Karpas-422 (cell line): ENCODE measurements around the gene VSX2. TPM values are rescaled to one million over a fixed set of nuclear protein-coding genes. Genes with fewer than 3 reads are reported as not detected.
A peak's percentile ranks its signal among the peaks of the same experiment; 100 is the strongest.

Experiments
- DNase-seq: peaks from one replicate; pipeline ENCODE4 v3.0.0-alpha.2; 2015
- H2AFZ ChIP-seq: fragments of 200-600 bp; sonication (generic); 2 replicates; pipeline ENCODE4 v1.6.1; 2014; ENCODE audit warnings: antibody characterized with exemption, low read length, mixed read lengths
- H3K27ac ChIP-seq: fragments of 200-600 bp; sonication (generic); 2 replicates; pipeline ENCODE4 v1.5.1; 2014; ENCODE audit warnings: mild to moderate bottlenecking, low read length, moderate library complexity
- H3K27me3 ChIP-seq: fragments of 200-600 bp; sonication (generic); 2 replicates; pipeline ENCODE4 v1.6.1; 2014; ENCODE audit warnings: low read length, mixed read lengths
- H3K36me3 ChIP-seq: fragments of 200-600 bp; sonication (generic); 2 replicates; pipeline ENCODE4 v1.6.1; 2014; ENCODE audit warnings: low read length, mixed read lengths; ENCODE audit not compliant: insufficient read depth
- H3K4me1 ChIP-seq: fragments of 200-600 bp; sonication (generic); 2 replicates; pipeline ENCODE4 v1.6.1; 2014; ENCODE audit warnings: mild to moderate bottlenecking, low read length, mixed read lengths
- H3K4me2 ChIP-seq: fragments of 200-600 bp; sonication (generic); 2 replicates; pipeline ENCODE4 v1.6.1; 2014; ENCODE audit warnings: low read length, low read depth, mild to moderate bottlenecking; ENCODE audit not compliant: poor library complexity, severe bottlenecking
- H3K4me3 ChIP-seq: fragments of 200-600 bp; sonication (generic); 2 replicates; pipeline ENCODE4 v1.5.1; 2014; ENCODE audit warnings: mild to moderate bottlenecking, antibody characterized with exemption, low read length, mixed read lengths
- H3K79me2 ChIP-seq: fragments of 200-600 bp; sonication (generic); 2 replicates; pipeline ENCODE4 v1.6.1; 2014; ENCODE audit warnings: mild to moderate bottlenecking, low read length, mixed read lengths
- H3K9ac ChIP-seq: fragments of 200-600 bp; sonication (generic); 2 replicates; pipeline ENCODE4 v1.6.0; 2014; ENCODE audit warnings: low read length
- H3K9me2 ChIP-seq: fragments of 200-600 bp; sonication (generic), shearing (Covaris generic); replicated peaks from 2 replicates; pipeline ENCODE4 v1.6.0; 2014; ENCODE audit warnings: mild to moderate bottlenecking, low read length, moderate library complexity; ENCODE audit not compliant: insufficient read depth
- H3K9me3 ChIP-seq: fragments of 300-700, 200-600 bp; sonication (generic); 2 replicates; pipeline ENCODE4 v1.6.1; 2014; ENCODE audit warnings: low read length, mixed read lengths
- H4K20me1 ChIP-seq: fragments of 200-600 bp; sonication (generic); 2 replicates; pipeline ENCODE4 v1.6.1; 2014; ENCODE audit warnings: mild to moderate bottlenecking, antibody characterized with exemption, low read length, low read depth; ENCODE audit not compliant: insufficient read depth
- small RNA-seq: library from RNA; depleted of rRNA; stranded (forward); fragments of <200 nt; gene quantifications from one replicate; pipeline ENCODE3, GENCODE V24; 2014
- total RNA-seq: library from RNA; depleted of rRNA; stranded (reverse); fragments of >200 nt; shearing (Covaris generic); gene quantifications from 2 replicates; pipeline ENCODE4 v1.2.3, GENCODE V29; 2014; ENCODE audit warnings: low replicate concordance; rRNA removed

The VSX2 gene
- total RNA-seq, 1 experiment from 2014 or later = not detected

DNA sequence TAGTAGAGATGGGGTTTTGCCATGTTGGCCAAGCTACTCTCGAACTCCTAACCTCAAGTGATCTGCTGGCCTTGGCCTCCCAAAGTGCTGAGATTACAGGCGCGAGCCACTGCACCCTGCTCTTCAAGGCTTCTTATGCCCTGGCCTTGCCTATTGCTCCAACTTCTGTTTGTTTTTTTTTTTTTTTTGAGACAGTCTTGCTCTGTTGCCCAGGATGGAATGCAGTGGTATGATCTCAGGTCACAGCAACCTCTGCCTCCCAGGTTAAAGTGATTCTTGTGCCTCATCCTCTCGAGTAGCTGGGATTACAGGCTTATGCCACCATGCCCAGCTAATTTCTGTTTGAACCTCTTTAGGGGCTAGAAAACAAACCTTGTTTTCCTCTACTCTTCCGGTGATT lies 69.4 kb downstream of the VSX2 start:
- H3K9me3 ChIP-seq = no peaks in the 10 kb centered on the region
- H3K36me3 ChIP-seq = no peaks in the 10 kb centered on the region
- no peak overlapping the region for H3K27ac ChIP-seq
- no peaks in the 10 kb centered on the region for H3K79me2 ChIP-seq
- H3K9ac ChIP-seq = no peak overlapping the region
- no peaks in the 10 kb centered on the region for H3K9me2 ChIP-seq
- peaks cover 5% of the 10 kb centered on the region for H3K4me1 ChIP-seq
- H3K27me3 ChIP-seq = no peaks in the 10 kb centered on the region
- no peak overlapping the region for H3K4me2 ChIP-seq
- no peak overlapping the region for H2AFZ ChIP-seq
- H3K4me3 ChIP-seq = no peak overlapping the region
- H4K20me1 ChIP-seq = no peaks in the 10 kb centered on the region
- no peak for DNase-seq

DNA sequence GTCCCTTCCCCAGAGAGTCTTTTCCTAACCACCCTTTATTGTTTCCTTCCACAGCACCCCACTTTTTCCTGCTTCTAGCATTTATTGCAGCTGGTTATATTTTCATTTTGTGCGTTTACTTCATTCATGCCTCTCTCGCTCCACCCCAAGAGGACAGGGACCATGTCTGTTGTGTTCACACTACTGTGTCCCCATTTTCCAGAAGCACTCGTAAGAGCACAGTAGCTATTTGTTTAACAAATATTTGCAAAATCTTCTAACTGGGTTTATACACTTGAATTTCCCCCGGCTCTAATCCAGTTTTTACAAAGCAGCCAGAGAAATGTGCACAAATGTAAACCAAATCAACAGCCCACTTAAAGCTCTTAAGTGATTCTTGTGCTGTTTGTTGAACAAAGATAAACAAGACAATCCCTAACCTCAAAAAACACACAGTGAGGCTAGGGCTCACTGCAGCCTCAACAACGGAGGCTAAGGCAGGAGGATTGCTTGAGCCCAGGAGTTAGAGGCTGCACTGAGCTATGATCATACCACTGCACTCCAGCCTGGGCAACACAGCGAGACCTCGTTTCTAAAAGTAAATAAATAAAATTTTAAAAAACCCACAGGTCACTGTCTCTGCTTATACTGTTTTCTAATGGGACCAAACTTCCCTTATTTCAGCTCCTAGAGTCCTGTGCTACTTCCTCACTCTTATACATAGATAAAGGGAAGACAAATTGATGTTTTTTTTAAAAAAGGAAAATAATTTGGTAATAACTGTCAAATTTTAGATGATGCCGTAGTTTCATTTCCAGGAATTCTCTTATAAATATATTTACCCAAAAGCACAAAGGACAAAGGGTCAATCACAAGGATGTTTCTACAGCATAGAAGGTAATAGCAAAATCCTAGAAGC lies 70.1 kb downstream of the VSX2 start:
- Histone ChIP-seq H3K4me3 (no peak overlapping the region), H3K27me3 (no peaks in the 10 kb centered on the region), H3K9me3 (no peaks in the 10 kb centered on the region), H2AFZ (peak overlapping the region; percentile 33; the same call in 1 of the 2 replicates), H3K27ac (no peak overlapping the region), H3K79me2 (no peaks in the 10 kb centered on the region), H3K4me2 (no peak overlapping the region), H3K4me1 (peaks cover 5% of the 10 kb centered on the region), H3K9me2 (no peaks in the 10 kb centered on the region), H3K9ac (no peak overlapping the region), H3K36me3 (no peaks in the 10 kb centered on the region), H4K20me1 (no peaks in the 10 kb centered on the region)
- DNase-seq = no peak

DNA sequence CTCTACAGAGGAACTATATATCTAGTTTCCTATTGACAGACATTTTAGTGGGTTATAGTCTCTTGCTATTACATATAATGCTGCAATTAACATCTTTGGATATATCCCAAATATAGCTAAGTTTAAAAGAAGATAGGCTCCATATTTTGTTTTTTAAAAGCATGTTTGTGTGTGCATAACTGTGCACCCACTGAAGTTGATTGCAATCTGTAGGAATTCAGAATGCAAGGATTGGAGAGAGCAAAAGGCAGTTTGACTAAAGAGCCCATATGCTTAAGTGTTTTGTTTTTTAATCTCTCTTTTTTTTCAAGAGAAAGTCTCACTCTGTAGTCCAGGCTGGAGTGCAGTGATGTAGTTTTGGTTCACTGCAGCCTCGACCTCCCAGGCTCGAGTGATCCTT lies 72.9 kb downstream of the VSX2 start:
- H3K9ac ChIP-seq = no peak overlapping the region
- H3K9me2 ChIP-seq = no peaks in the 10 kb centered on the region
- H3K4me2 ChIP-seq = no peak overlapping the region
- no peak for DNase-seq
- H3K4me1 ChIP-seq = peaks cover 5% of the 10 kb centered on the region; the same call in 1 of the 2 replicates
- no peaks in the 10 kb centered on the region for H4K20me1 ChIP-seq
- H3K79me2 ChIP-seq = no peaks in the 10 kb centered on the region
- H3K9me3 ChIP-seq = no peaks in the 10 kb centered on the region
- no peak overlapping the region for H3K27ac ChIP-seq
- 0 out of 2 replicates have a peak, but pooled peaks cover 3% of the 10 kb centered on the region for H3K27me3 ChIP-seq
- H3K36me3 ChIP-seq = no peaks in the 10 kb centered on the region
- no peak overlapping the region for H3K4me3 ChIP-seq
- H2AFZ ChIP-seq = no peak overlapping the region

Small RNAs within 50 kb of the gene (small RNA-seq; reads per million reads assigned to genes)
- gene AC006349.1 = not detected

Other genes with a start within 250 kb of the VSX2 start
- gene ENTPD5, start 220.2 kb upstream of the VSX2 start, total RNA-seq = 22.3 and 26.3 TPM in 2 replicates
- 2.0 and 6.1 TPM in 2 replicates for gene BBOF1, start 220.1 kb upstream of the VSX2 start, total RNA-seq
- 24.2 and 43.0 TPM in 2 replicates for gene ALDH6A1, start 155.0 kb upstream of the VSX2 start, total RNA-seq
- 17.1 and 34.0 TPM in 2 replicates for gene LIN52, start 154.5 kb upstream of the VSX2 start, total RNA-seq
- 49.2 and 64.1 TPM in 2 replicates for gene ABCD4, start 63.5 kb downstream of the VSX2 start, total RNA-seq
- gene VRTN, start 109.0 kb downstream of the VSX2 start, total RNA-seq = not detected in 2 replicates
- not detected in 2 replicates for gene SYNDIG1L, start 186.8 kb downstream of the VSX2 start, total RNA-seq